H9 (cell line): ENCODE measurements around the gene GOLPH3L. TPM values are rescaled to one million over a fixed set of nuclear protein-coding genes. Genes with fewer than 3 reads are reported as not detected.
"Not testable (repeated sequence)": the region's sequence is repeated elsewhere in the genome, so short reads cannot be mapped to it uniquely, and the experiment has no call there.

ENCODE experiments used
- DNase-seq: peaks from one replicate; pipeline ENCODE4 v3.0.0-alpha.2; 2017
- H2AFZ ChIP-seq: one replicate; pipeline ENCODE4 v1.6.1; 2013; ENCODE audit warnings: mild to moderate bottlenecking, low read length, control low read depth, moderate library complexity
- H2AK5ac ChIP-seq: 2 replicates; pipeline ENCODE4 v1.6.1; 2013; ENCODE audit warnings: low read length, control low read depth, mixed read lengths; ENCODE audit not compliant: insufficient read length
- H2BK120ac ChIP-seq: one replicate; pipeline ENCODE4 v1.6.1; 2013; ENCODE audit warnings: low read depth, mild to moderate bottlenecking, low read length, control low read depth, inconsistent platforms; ENCODE audit not compliant: poor library complexity, severe bottlenecking
- H2BK12ac ChIP-seq: 2 replicates; pipeline ENCODE4 v1.6.1; 2013; ENCODE audit warnings: low read length, control low read depth, mixed read lengths, low read depth; ENCODE audit not compliant: insufficient read length
- H2BK15ac ChIP-seq: 2 replicates; pipeline ENCODE4 v1.6.1; 2013; ENCODE audit warnings: low read depth, low read length, control low read depth
- H2BK20ac ChIP-seq: one replicate; pipeline ENCODE4 v1.6.1; 2013; ENCODE audit warnings: low read depth, mild to moderate bottlenecking, low read length, control low read depth, inconsistent platforms; ENCODE audit not compliant: poor library complexity, severe bottlenecking
- H2BK5ac ChIP-seq: 2 replicates; pipeline ENCODE4 v1.6.1; 2013; ENCODE audit warnings: low read length, control low read depth, mixed read lengths; ENCODE audit not compliant: insufficient read length
- H3K14ac ChIP-seq: 2 replicates; pipeline ENCODE4 v1.6.1; 2013; ENCODE audit warnings: low read length, control low read depth; ENCODE audit not compliant: insufficient read depth
- H3K18ac ChIP-seq: 2 replicates; pipeline ENCODE4 v1.6.1; 2013; ENCODE audit warnings: low read depth, mild to moderate bottlenecking, mixed read lengths, low read length, control low read depth; ENCODE audit not compliant: insufficient read length
- H3K23ac ChIP-seq: 2 replicates; pipeline ENCODE4 v1.6.1; 2013; ENCODE audit warnings: low read length, control low read depth, mixed read lengths, low read depth; ENCODE audit not compliant: insufficient read length
- H3K23me2 ChIP-seq: 2 replicates; pipeline ENCODE4 v1.6.1; 2013; ENCODE audit warnings: low read depth, mild to moderate bottlenecking, mixed read lengths, low read length, control low read depth; ENCODE audit not compliant: insufficient read length, poor library complexity, severe bottlenecking
- H3K27ac ChIP-seq: 2 replicates; pipeline ENCODE4 v1.5.1; 2013; ENCODE audit warnings: low read length, control low read depth, mixed read lengths, low read depth; ENCODE audit not compliant: insufficient read length
- H3K27me3 ChIP-seq: 2 replicates; pipeline ENCODE4 v1.6.1; 2013; ENCODE audit warnings: low read length, control low read depth, inconsistent platforms; ENCODE audit not compliant: insufficient read depth
- H3K4ac ChIP-seq: 2 replicates; pipeline ENCODE4 v1.6.1; 2013; ENCODE audit warnings: low read depth, mild to moderate bottlenecking, control low read depth, inconsistent platforms, low read length, moderate library complexity
- H3K4me1 ChIP-seq: 2 replicates; pipeline ENCODE4 v1.6.1; 2013; ENCODE audit warnings: low read length, control low read depth, inconsistent platforms; ENCODE audit not compliant: insufficient read depth
- H3K4me2 ChIP-seq: 2 replicates; pipeline ENCODE4 v1.6.1; 2013; ENCODE audit warnings: low read length, control low read depth, mixed read lengths; ENCODE audit not compliant: insufficient read length, insufficient read depth
- H3K56ac ChIP-seq: 2 replicates; pipeline ENCODE4 v1.6.1; 2013; ENCODE audit warnings: low read depth, mild to moderate bottlenecking, mixed read lengths, low read length, control low read depth; ENCODE audit not compliant: insufficient read length
- H3K79me1 ChIP-seq: 2 replicates; pipeline ENCODE4 v1.6.1; 2013; ENCODE audit warnings: low read depth, mild to moderate bottlenecking, moderate library complexity, low read length, control low read depth, inconsistent platforms; ENCODE audit not compliant: insufficient read depth, poor library complexity, severe bottlenecking
- H3K79me2 ChIP-seq: 2 replicates; pipeline ENCODE4 v1.6.1; 2013; ENCODE audit warnings: low read length, control low read depth, inconsistent platforms; ENCODE audit not compliant: insufficient read depth
- H3K9ac ChIP-seq: 2 replicates; pipeline ENCODE4 v1.6.1; 2013; ENCODE audit warnings: low read length, control low read depth, mixed read lengths; ENCODE audit not compliant: insufficient read length; ENCODE audit errors: extremely low read depth
- H3K9me3 ChIP-seq: one replicate; pipeline ENCODE4 v1.6.1; 2013; ENCODE audit warnings: low read depth, low read length, inconsistent platforms; ENCODE audit not compliant: control insufficient read depth
- H3T11ph ChIP-seq: one replicate; pipeline ENCODE4 v1.6.1; 2013; ENCODE audit warnings: mild to moderate bottlenecking, low read length, control low read depth, inconsistent platforms
- H4K20me1 ChIP-seq: one replicate; pipeline ENCODE4 v1.6.1; 2013; ENCODE audit not compliant: control insufficient read depth, insufficient read length, insufficient read depth
- H4K5ac ChIP-seq: 2 replicates; pipeline ENCODE4 v1.6.1; 2013; ENCODE audit warnings: low read depth, mild to moderate bottlenecking, mixed read lengths, low read length, control low read depth; ENCODE audit not compliant: insufficient read length
- H4K8ac ChIP-seq: replicated peaks from 2 replicates; pipeline ENCODE4 v1.6.1; 2013; ENCODE audit warnings: low read length, control low read depth, mixed read lengths, low read depth; ENCODE audit not compliant: insufficient read length
- H4K91ac ChIP-seq: 2 replicates; pipeline ENCODE4 v1.6.1; 2013; ENCODE audit warnings: low read depth, mild to moderate bottlenecking, moderate library complexity, mixed read lengths, low read length, control low read depth; ENCODE audit not compliant: insufficient read length
- H3K27ac Mint-ChIP-seq, 3 experiments: 2 replicates in 2 of 3; 3 replicates in 1 of 3; pipeline ENCODE4 v1.8.0; 2020 to 2021; ENCODE audit warnings: mixed read lengths in 3 of 3, mild to moderate bottlenecking in 1 of 3, moderate library complexity in 1 of 3
- H3K27me3 Mint-ChIP-seq: 2 replicates; pipeline ENCODE4 v1.8.0; 2021; ENCODE audit warnings: low read depth, mild to moderate bottlenecking, moderate library complexity, mixed read lengths
- H3K36me3 Mint-ChIP-seq, 3 experiments: 2 replicates in 2 of 3; 3 replicates in 1 of 3; pipeline ENCODE4 v1.8.0; 2020 to 2021; ENCODE audit warnings: low read depth in 3 of 3, mixed read lengths in 3 of 3; ENCODE audit not compliant: insufficient read depth in 1 of 3
- H3K4me1 Mint-ChIP-seq, 2 experiments: 2 replicates each; pipeline ENCODE4 v1.8.0; 2020; ENCODE audit warnings: mixed read lengths in 2 of 2
- H3K4me3 Mint-ChIP-seq, 2 experiments: 2 replicates in 1 of 2; 3 replicates in 1 of 2; pipeline ENCODE4 v1.8.0; 2020 to 2021; ENCODE audit warnings: mild to moderate bottlenecking in 2 of 2, mixed read lengths in 2 of 2, moderate library complexity in 1 of 2
- H3K9me3 Mint-ChIP-seq, 2 experiments: 2 replicates in 1 of 2; 3 replicates in 1 of 2; pipeline ENCODE4 v1.8.0; 2020; ENCODE audit warnings: mild to moderate bottlenecking in 2 of 2, mixed read lengths in 2 of 2, moderate library complexity in 1 of 2
- WGBS: extraction: QIAGEN DNeasy Blood & Tissue Kit; methylation state at CpG from one replicate; pipeline ENCODE4 v1.1.7; 2013; ENCODE audit warnings: missing lambda C conversion rate, low lambda C conversion rate, mixed read lengths; ENCODE audit not compliant: insufficient read length; ENCODE audit errors: extremely low coverage; 5-methylcytosine and 5-hydroxymethylcytosine counted together
- total RNA-seq: library from RNA; stranded (reverse); gene quantifications from 2 replicates; pipeline ENCODE4 v1.2.1, GENCODE V29; 2021
- TF ChIP-seq, protein P1 (sequence below): fragments of 200-600 bp; sonication (generic); conservative IDR thresholded peaks from 3 replicates; pipeline ENCODE4 v1.8.0; 2021; ENCODE audit warnings: antibody characterized with exemption, mild to moderate bottlenecking

GOLPH3L gene
- total RNA-seq, 1 experiment from 2014 or later: 30.5 TPM

DNA sequence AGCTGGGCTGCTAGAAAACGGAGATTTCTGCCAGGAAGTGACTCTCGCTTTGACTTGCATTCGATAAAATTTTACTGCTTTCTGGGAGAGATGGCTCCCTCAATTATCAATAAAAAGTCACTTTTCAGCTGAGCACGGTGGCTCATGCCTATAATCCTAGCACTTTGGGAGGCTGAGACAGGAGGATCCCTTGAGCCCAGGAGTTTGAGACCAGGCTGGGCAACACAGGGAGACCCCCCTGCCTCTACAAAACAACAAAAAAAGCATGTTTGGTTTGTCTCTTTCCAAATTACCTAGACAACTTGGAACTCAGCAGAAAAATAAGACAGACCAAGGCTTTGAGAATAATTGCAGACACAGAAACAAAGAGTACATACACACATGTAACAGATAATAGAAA lies 54.7 kb downstream of the GOLPH3L start:
- Histone ChIP-seq H3K23me2 (no peaks in the 10 kb centered on the region), H2BK12ac (peak overlapping the region; percentile 94), H3K4ac (no peak overlapping the region), H2AFZ (no peak overlapping the region), H3K27ac (peak overlapping the region; percentile 96), H3T11ph (no peak overlapping the region), H3K18ac (no peak overlapping the region), H2BK15ac (no peak overlapping the region), H3K27me3 (no peaks in the 10 kb centered on the region), H4K8ac (no peak overlapping the region), H3K79me1 (no peaks in the 10 kb centered on the region), H4K91ac (no peak overlapping the region), H2BK5ac (no peak overlapping the region), H2AK5ac (no peak overlapping the region), H3K9ac (no peak overlapping the region), H3K14ac (no peak overlapping the region), H2BK20ac (no peak overlapping the region), H3K9me3 (no peaks in the 10 kb centered on the region), H3K4me2 (peak overlapping the region; percentile 12), H3K56ac (no peak overlapping the region), H3K79me2 (no peaks in the 10 kb centered on the region), H4K20me1 (no peaks in the 10 kb centered on the region), H4K5ac (no peak overlapping the region), H2BK120ac (peak overlapping the region; percentile 48), H3K23ac (no peak overlapping the region), H3K4me1 (peaks cover under 1% of the 10 kb centered on the region; the same call in 1 of the 2 replicates)
- TF ChIP-seq, protein P1, sequence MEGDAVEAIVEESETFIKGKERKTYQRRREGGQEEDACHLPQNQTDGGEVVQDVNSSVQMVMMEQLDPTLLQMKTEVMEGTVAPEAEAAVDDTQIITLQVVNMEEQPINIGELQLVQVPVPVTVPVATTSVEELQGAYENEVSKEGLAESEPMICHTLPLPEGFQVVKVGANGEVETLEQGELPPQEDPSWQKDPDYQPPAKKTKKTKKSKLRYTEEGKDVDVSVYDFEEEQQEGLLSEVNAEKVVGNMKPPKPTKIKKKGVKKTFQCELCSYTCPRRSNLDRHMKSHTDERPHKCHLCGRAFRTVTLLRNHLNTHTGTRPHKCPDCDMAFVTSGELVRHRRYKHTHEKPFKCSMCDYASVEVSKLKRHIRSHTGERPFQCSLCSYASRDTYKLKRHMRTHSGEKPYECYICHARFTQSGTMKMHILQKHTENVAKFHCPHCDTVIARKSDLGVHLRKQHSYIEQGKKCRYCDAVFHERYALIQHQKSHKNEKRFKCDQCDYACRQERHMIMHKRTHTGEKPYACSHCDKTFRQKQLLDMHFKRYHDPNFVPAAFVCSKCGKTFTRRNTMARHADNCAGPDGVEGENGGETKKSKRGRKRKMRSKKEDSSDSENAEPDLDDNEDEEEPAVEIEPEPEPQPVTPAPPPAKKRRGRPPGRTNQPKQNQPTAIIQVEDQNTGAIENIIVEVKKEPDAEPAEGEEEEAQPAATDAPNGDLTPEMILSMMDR: no peak
- no CpG with 5 or more reads among the region's 4 CpGs for WGBS
- H3K36me3 Mint-ChIP-seq: peaks cover 4 to 7% (median 4%) of the 10 kb centered on the region in 3 experiments; a peak in 2 of 7 replicates
- H3K9me3 Mint-ChIP-seq: no peaks in the 10 kb centered on the region
- DNase-seq: no peak
- H3K27ac Mint-ChIP-seq: peak overlapping the region; percentile 73 to 80 (median 73); a peak in 3 of 7 replicates
- H3K4me1 Mint-ChIP-seq: peaks cover 15 to 20% of the 10 kb centered on the region in 2 experiments
- no peaks in the 10 kb centered on the region for H3K27me3 Mint-ChIP-seq
- no peak overlapping the region for H3K4me3 Mint-ChIP-seq

DNA sequence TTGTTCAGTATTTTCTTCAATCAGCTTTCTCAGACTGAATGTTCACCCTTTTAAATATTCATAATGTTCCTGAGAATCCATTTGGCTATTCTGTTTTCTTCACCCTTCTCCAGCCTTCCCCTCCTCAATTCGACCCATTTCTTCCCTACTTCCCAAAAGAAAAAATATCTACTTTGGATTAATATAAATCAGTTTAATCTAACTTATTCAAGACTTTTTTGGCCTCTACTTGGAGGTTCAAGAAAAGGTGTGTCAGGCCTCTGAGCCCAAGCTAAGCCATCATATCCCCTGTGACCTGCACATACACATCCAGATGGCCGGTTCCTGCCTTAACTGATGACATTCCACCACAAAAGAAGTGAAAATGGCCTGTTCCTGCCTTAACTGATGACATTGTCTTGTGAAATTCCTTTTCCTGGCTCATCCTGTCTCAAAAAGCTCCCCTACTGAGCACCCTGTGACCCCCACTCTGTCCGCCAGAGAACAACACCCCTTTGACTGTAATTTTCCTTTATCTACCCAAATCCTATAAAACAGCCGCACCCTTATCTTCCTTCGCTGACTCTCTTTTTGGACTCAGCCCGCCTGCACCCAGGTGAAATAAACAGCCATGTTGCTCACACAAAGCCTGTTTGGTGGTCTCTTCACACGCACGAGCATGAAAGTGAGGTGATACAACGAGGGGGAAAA lies 55.7 kb downstream of the GOLPH3L start:
- DNase-seq: peak; percentile 68
- not testable (repeated sequence) for H4K8ac ChIP-seq, H2BK15ac ChIP-seq, H3K56ac ChIP-seq, H4K20me1 ChIP-seq, H3K23me2 ChIP-seq, H3K9ac ChIP-seq, H2AFZ ChIP-seq, H2BK120ac ChIP-seq, H3K9me3 Mint-ChIP-seq, H3K9me3 ChIP-seq, H3K27me3 Mint-ChIP-seq, H3K4me2 ChIP-seq, H3K79me2 ChIP-seq, H3K4ac ChIP-seq, H2BK12ac ChIP-seq, H3K4me1 ChIP-seq, H3K27me3 ChIP-seq, H4K5ac ChIP-seq, H3K14ac ChIP-seq, H3K23ac ChIP-seq, H3K79me1 ChIP-seq, H4K91ac ChIP-seq, H3T11ph ChIP-seq
- Mint-ChIP-seq H3K4me3 (peak overlapping the region in 1 of 2 experiments; percentile 69; a peak in 4 of 5 replicates), H3K36me3 (peaks cover 1 to 11% (median 8%) of the 10 kb centered on the region in 3 experiments; a peak in 5 of 7 replicates), H3K27ac (peak overlapping the region; percentile 93 to 99 (median 96)), H3K4me1 (peaks cover 20 to 23% of the 10 kb centered on the region in 2 experiments)
- WGBS: no CpG with 5 or more reads among the region's 9 CpGs
- Histone ChIP-seq H3K27ac (peak overlapping the region; percentile 96), H2AK5ac (peak overlapping the region; percentile 95), H3K18ac (peak overlapping the region; percentile 85), H2BK20ac (peak overlapping the region; percentile 83), H2BK5ac (peak overlapping the region; percentile 92)
